HG02973 (cell line): ENCODE results near the gene DPH3.

ENCODE experiments used
- ATAC-seq: cut with Tn5 transposase; IDR thresholded peaks from one replicate; pipeline ENCODE4 v1.9.1; 2021; ENCODE audit warnings: moderate library complexity; ENCODE audit not compliant: unreplicated experiment

The DPH3 gene

GRCh38 chr3:16236856-16237393 lies 27.8 kb downstream of the DPH3 start:
- no peak for ATAC-seq

DNA sequence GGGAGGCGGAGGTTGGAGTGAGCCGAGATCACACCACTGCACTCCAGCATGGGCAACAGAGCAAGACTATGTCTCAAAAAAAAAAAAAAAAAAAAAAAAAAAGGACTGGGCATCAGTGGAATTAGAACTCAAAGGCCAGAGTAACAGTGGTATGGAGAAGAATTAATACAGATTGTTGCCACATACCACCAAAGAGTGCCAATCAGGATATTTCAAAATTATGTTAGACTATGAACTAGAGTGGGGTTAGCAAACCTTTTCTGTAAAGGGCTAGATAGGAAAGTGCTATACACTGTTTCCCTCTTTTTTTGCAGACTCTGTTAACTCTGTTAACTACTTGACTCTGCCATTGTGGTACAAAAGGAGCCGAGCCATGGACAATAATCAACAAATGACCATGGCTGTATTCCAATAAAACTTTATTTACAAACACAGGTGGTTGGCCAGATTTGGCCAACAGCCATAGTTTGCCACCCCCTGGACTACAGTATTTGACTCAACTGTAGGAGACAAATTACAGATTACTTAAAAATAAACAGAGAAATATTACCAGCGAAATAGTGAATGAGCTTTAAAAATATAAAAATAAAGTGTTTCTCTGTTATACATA lies 28.6 kb downstream of the DPH3 start:
- no peak for ATAC-seq

- no peak for ATAC-seq
Observed at GRCh38 chr3:16234281-16234680, 30.5 kb downstream of the DPH3 start.

DNA sequence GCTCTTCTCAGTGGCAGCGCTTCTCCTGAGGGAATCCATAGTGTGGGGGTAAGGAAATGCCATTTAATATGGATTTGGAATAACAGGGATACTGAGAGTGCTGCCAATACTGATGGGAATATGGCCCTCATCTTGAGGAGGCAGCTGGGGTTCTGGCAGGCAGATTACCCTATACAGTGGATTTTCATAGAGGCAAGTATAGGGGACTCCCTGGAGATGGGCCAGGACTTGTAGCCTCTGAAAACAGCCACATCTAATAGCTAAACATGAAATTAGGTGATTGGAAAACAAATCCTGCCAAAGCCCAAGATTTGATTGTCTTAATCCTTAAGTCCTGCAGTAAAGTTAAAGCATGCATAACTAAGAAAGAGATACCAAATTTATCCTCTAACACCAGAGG lies 30.9 kb downstream of the DPH3 start:
- ATAC-seq: no peak

- ATAC-seq: no peak
Observed at GRCh38 chr3:16231983-16232382, 32.8 kb downstream of the DPH3 start.

DNA sequence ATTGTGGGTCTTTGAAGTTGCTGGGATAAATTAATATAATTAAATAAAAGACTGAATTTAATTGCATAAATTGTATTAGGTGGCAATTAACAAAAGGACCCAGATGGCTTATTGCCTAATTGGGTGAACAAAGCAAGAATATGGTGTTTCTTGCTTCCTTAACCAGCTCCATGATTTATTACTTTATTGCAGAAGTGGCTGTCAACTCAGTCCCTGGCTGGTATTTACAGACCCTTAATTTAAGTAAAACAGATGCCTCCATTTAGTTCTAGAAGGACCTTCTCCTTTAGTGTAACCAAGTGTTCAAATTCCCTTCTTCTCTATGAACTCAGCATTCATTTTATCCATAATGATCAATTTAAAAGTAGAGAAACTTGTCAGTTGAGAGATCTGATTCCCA lies 35.1 kb downstream of the DPH3 start:
- no peak for ATAC-seq

- ATAC-seq: no peak
Observed at GRCh38 chr3:16227566-16227965, 37.2 kb downstream of the DPH3 start.

- no peak for ATAC-seq
Observed at GRCh38 chr3:16224325-16224724, 40.4 kb downstream of the DPH3 start.

GRCh38 chr3:16222547-16222946 lies 42.2 kb downstream of the DPH3 start:
- ATAC-seq: no peak

DNA sequence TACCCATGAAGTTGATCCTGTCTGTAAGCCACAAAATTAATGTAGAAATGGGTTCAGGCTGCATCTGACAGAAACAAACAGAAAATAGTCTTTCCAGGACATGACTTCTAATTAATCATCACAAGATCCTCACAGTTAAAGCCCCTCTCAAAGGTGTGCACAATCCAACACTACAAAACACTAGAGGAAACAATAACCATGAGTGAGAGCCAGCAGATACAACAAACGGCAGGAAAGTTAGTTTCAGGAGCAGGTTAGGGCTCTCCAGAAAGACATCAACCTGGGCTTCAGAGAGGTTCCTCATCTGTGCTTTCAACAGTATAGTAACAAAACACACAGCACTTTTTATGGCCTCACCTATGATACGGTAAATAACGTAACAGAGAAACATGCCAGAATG lies 42.8 kb downstream of the DPH3 start:
- ATAC-seq: no peak

GRCh38 chr3:16219777-16220176 lies 45.0 kb downstream of the DPH3 start:
- ATAC-seq: no peak

GRCh38 chr3:16216373-16216935 lies 48.3 kb downstream of the DPH3 start:
- no peak for ATAC-seq

DNA sequence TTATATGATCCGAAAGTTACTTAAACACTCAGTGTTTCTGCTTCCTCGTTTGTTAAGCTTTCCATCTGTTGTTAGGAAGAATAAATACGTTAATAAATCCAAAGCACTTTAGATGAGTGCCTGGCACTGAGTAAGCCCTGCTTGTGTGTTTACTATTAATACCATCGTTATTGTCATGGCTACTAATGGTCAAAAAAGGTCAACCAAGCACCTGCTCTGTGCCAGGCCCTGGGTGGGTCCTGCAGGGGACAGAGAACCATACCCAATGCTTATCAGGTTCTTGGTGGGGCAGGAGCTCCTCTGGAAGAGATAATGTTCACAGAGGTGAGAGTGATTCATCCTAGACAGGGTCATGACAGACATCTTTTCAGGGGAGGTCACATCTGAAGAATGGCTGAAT lies 50.4 kb downstream of the DPH3 start:
- ATAC-seq: no peak

DNA sequence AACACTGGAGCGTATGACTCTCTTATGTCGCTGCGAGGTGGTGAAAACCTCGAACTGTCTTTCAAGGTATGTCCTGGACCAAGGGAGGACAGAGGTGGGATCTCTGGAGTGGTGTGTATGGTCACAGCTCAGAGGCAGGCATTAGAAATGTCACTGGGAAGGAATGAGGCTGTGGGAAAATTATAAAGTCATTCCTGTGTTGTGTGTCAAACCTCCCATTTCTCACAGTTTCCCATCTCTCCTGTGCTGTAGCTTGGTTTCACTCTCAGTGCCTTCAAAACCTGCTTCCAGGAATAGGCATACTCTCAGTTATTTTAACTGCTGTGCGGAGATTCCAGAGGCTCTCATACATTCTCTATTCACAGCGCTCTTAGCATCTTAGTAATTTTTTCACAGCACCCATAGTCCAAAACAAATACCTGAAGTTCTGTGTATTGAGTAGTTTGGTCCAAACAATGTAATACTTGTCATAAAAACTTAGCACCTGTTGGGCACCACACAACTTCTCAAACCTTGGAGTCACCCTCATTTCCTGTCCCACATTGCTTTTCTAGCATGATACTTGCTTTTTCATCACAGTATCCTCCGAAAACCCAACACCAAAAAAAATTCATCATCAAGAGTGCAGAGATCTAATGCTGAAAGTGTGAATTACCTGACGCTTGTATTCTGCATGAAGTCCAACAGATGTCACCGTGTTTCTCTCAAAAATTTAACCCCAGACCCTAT lies 53.4 kb downstream of the DPH3 start:
- ATAC-seq: no peak
